Vagina (tissue), 2 donors: ENCODE data around the gene FAM124B. TPM values are rescaled to one million over a fixed set of nuclear protein-coding genes. Genes with fewer than 3 reads are reported as not detected.
A peak's percentile ranks its signal among the peaks of the same experiment; 100 is the strongest.

ENCODE experiments used
- DNase-seq, 2 donors: peaks; one replicate each; pipeline ENCODE4 v3.0.0-alpha.2; 2017; ENCODE audit errors: extremely low spot score in 2 of 2
- H3K27ac ChIP-seq: fragments of 200-600 bp; sonication (generic); one replicate; pipeline ENCODE4 v1.5.1; 2019
- H3K27me3 ChIP-seq: fragments of 200-600 bp; sonication (generic); one replicate; pipeline ENCODE4 v1.5.1; 2019
- H3K36me3 ChIP-seq, 2 donors: fragments of 200-600 bp; sonication (generic); one replicate each; pipeline ENCODE4 v1.5.1; 2017 to 2019
- H3K4me1 ChIP-seq: fragments of 200-600 bp; sonication (generic); one replicate; pipeline ENCODE4 v1.5.1; 2019
- H3K4me3 ChIP-seq, 2 donors: fragments of 200-600 bp; sonication (generic); 1 replicate in 1 of 2; 2 replicates in 1 of 2; pipeline ENCODE4 v1.5.1; 2016 to 2019
- H3K9me3 ChIP-seq: fragments of 200-600 bp; sonication (generic); one replicate; pipeline ENCODE4 v1.5.1; 2019
- CTCF ChIP-seq, 3 experiments: fragments of 450-650 bp in 2 of 3; fragments of 200-600 bp in 1 of 3; sonication (generic) in 1 of 3; IDR thresholded peaks; one replicate each; pipeline ENCODE4 v1.5.1; 2017 to 2019; ENCODE audit warnings: antibody characterized with exemption in 3 of 3, mild to moderate bottlenecking in 2 of 3, moderate library complexity in 2 of 3
- POLR2A ChIP-seq, 2 donors: fragments of 450-650 bp; IDR thresholded peaks; one replicate each; pipeline ENCODE4 v1.6.1; 2017; ENCODE audit warnings: antibody characterized with exemption in 2 of 2, mild to moderate bottlenecking in 2 of 2, moderate library complexity in 2 of 2
- POLR2AphosphoS5 ChIP-seq, 2 donors: sonication (generic); formaldehyde crosslinking; IDR thresholded peaks; one replicate each; pipeline ENCODE4 v1.9.0; 2017; ENCODE audit warnings: antibody characterized with exemption in 2 of 2, mild to moderate bottlenecking in 2 of 2, low read depth in 1 of 2; ENCODE audit not compliant: insufficient read depth in 1 of 2
- intact Hi-C: fragments of 100-400 bp; cut with DNase I; formaldehyde crosslinking; loops from one replicate; pipeline ENCODE4 v1.15.1; 2023
- total RNA-seq: library from RNA; depleted of rRNA; stranded (reverse); fragments of >200 nt; gene quantifications from one replicate; pipeline ENCODE4 v1.2.3, GENCODE V29; 2016

The FAM124B gene
- total RNA-seq, 1 donor from 2014 or later, result 1.7 TPM

DNA sequence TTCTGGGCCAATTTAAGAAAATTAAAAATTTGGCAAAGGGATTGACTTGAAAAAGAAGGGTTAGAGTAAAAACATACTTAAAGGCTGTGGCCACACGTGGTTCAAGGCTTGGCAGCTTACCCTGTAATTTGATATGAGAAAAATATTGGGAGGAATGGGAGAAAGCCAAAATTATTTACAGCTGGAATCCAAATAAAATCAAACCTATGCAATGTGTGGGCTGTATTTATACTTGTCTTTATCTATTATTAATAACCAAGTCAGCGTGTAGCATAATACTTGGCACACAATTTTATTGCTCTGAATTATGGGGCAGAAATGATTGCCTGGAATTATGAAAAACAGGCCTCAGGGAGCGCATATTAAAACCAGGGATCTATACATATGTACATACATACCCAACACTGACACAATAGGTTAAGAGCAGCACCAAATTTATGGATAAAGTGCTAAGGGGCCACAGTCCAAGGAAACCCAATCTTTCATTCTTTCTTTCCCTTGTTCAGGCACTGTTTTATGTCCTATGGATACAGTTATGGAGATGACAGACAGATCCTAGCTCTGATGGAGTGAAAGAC lies 35.6 kb downstream of the FAM124B start:
- intact Hi-C loops, result no loop called here

DNA sequence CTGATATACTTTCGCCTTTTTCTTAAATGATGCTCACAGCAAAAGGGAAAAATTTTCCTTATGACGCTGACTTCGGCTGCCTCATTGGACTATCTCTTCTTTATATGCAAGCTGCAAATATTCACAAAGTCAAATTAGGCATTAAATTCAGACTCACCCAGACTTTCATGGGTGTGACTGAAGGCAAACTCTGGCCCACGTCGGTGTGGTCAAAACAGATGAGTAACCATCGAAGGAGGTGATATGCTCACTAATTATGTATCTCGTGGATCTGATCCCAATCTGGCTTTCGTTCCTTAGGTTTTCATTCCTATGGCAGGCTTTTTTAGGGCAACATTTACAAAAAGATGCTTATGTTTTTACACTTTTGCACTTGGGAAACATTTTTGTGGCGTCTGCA lies 36.6 kb downstream of the FAM124B start:
- H3K27ac ChIP-seq, result no peak overlapping the region
- H3K4me1 ChIP-seq, result no peaks in the 10 kb centered on the region
- H3K36me3 ChIP-seq, result no peaks in the 10 kb centered on the region
- intact Hi-C loops, result no loop called here
- no peaks in the 10 kb centered on the region for H3K9me3 ChIP-seq
- no peak overlapping the region for H3K4me3 ChIP-seq
- no peak for DNase-seq
- H3K27me3 ChIP-seq, result no peaks in the 10 kb centered on the region
- TF ChIP-seq CTCF (IDR thresholded peaks at IDR 0.05) (no peak), POLR2AphosphoS5 (IDR thresholded peaks at IDR 0.05; ENCODE audit: insufficient read depth in 1 of 2, low read depth in 1 of 2) (no peak), POLR2A (IDR thresholded peaks at IDR 0.05) (no peak)

More for the DNA sequence above, 35.6 kb downstream of the FAM124B start:
- Histone ChIP-seq H3K4me3 (no peak overlapping the region), H3K27ac (no peak overlapping the region), H3K9me3 (no peaks in the 10 kb centered on the region), H3K36me3 (no peaks in the 10 kb centered on the region), H3K4me1 (no peaks in the 10 kb centered on the region), H3K27me3 (no peaks in the 10 kb centered on the region)
- TF ChIP-seq CTCF (IDR thresholded peaks at IDR 0.05) (no peak), POLR2A (IDR thresholded peaks at IDR 0.05) (no peak), POLR2AphosphoS5 (IDR thresholded peaks at IDR 0.05; ENCODE audit: insufficient read depth in 1 of 2, low read depth in 1 of 2) (no peak)
- DNase-seq, result no peak

GRCh38 chr2:224363281-224363680 lies 38.6 kb downstream of the FAM124B start:
- H3K36me3 ChIP-seq, result no peaks in the 10 kb centered on the region
- no peak overlapping the region for H3K4me3 ChIP-seq
- H3K27ac ChIP-seq, result no peak overlapping the region
- intact Hi-C loops, result no loop called here
- H3K9me3 ChIP-seq, result no peaks in the 10 kb centered on the region
- no peak for TF ChIP-seq POLR2A (IDR thresholded peaks at IDR 0.05)
- TF ChIP-seq CTCF (IDR thresholded peaks at IDR 0.05), result no peak
- no peak for TF ChIP-seq POLR2AphosphoS5 (IDR thresholded peaks at IDR 0.05; ENCODE audit: insufficient read depth in 1 of 2, low read depth in 1 of 2)
- H3K4me1 ChIP-seq, result no peaks in the 10 kb centered on the region
- DNase-seq, result no peak
- H3K27me3 ChIP-seq, result no peaks in the 10 kb centered on the region

DNA sequence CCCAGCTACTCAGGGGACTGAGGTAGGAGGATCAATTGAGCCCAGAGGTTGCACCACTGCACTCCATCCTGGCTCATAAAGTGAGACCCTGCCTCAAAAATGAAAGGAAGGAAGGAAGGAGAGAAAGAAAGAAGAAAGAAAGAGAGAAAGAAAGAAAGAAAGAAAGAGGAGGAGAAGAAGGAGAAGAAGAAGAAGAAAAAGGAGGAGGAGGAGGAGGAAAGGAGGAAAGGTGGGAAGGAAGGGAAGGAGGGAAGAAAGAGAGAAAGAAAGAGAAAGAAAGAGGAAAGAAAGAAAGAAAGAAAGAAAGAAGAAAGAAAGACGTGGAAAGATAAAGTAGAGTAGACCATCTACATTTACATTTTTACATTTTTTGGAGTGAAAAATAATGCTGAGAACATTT lies 39.8 kb downstream of the FAM124B start:
- no peak for TF ChIP-seq POLR2A (IDR thresholded peaks at IDR 0.05)
- no peak for TF ChIP-seq CTCF (IDR thresholded peaks at IDR 0.05)
- TF ChIP-seq POLR2AphosphoS5 (IDR thresholded peaks at IDR 0.05; ENCODE audit: insufficient read depth in 1 of 2, low read depth in 1 of 2), result no peak
- DNase-seq, result no peak
- Histone ChIP-seq H3K4me1 (no peaks in the 10 kb centered on the region), H3K36me3 (no peaks in the 10 kb centered on the region), H3K9me3 (no peaks in the 10 kb centered on the region), H3K27me3 (no peaks in the 10 kb centered on the region), H3K27ac (no peak overlapping the region), H3K4me3 (no peak overlapping the region)
- intact Hi-C loops, result no loop called here

DNA sequence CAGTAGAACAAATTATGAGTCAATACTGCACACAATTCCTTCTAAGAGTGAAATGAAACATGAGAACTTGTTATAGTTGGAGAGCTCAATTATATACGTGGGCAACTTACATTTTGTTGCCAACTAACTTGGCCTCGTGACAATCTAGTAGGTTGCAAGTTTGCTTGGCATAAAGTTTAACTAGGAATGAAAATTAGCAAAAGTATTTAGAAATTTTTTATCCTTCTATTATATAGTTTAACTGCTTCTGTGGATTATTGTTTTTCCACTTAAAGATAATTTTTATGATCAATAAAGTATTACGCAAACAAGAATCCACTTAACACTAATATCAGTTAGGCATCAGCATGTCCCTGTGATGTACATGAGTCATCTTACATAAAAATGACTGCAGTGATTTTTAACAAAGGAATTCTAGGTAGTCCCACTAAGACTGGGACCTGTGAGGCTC lies 41.1 kb downstream of the FAM124B start:
- TF ChIP-seq POLR2AphosphoS5 (IDR thresholded peaks at IDR 0.05; ENCODE audit: insufficient read depth in 1 of 2, low read depth in 1 of 2) (peak in 1 of 2 donors; percentile 36), CTCF (IDR thresholded peaks at IDR 0.05) (no peak)
- Histone ChIP-seq H3K27ac (no peak overlapping the region), H3K4me3 (no peak overlapping the region), H3K36me3 (no peaks in the 10 kb centered on the region), H3K9me3 (no peaks in the 10 kb centered on the region), H3K27me3 (no peaks in the 10 kb centered on the region), H3K4me1 (no peaks in the 10 kb centered on the region)
- intact Hi-C loops, result no loop called here
- DNase-seq, result no peak
